K562 (cell line): Measurements from ENCODE around the gene TFAP2A. TPM values are rescaled to one million over a fixed set of nuclear protein-coding genes. Genes with fewer than 3 reads are reported as not detected.

Experiments
- ATAC-seq: fragments of 200-7000 bp; cut with Tn5 transposase; 3 replicates; pipeline ENCODE4 v1.9.1; 2020; ENCODE audit warnings: moderate library complexity
- BruUV-seq: library from RNA; stranded (reverse); fragments of 400-500 nt; replicated peaks from 2 replicates; lab custom pipeline; 2021; lab: Mats Ljungman, UMichigan
- CTCF ChIA-PET: fragments of 300-600 bp; formaldehyde crosslinking; extraction: SDS; loops from one replicate; lab custom pipeline; 2021; ENCODE audit warnings: low intra/inter-chr PET ratio; lab: Yijun Ruan, JAX
- POLR2A ChIA-PET: fragments of 300-600, 350-650 bp; sonication (Branson Sonifier 250); formaldehyde crosslinking; extraction: SDS; loops from one replicate; lab custom pipeline; 2021; ENCODE audit warnings: antibody characterized with exemption, inconsistent platforms; lab: Yijun Ruan, JAX
- DNase-seq, 4 experiments: peaks; one replicate each; pipeline versions ENCODE4 v3.0.0 to v3.0.0-alpha.2; 2011 to 2018; ENCODE audit warnings: low spot score in 3 of 4, mixed read lengths in 3 of 4; ENCODE audit errors: extremely low read depth in 1 of 4
- FAIRE-seq: peaks from 2 replicates; lab custom pipeline; 2011; peaks lifted over from hg19 to GRCh38; lab: Jason Lieb, UNC
- H2AFZ ChIP-seq: 2 replicates; pipeline ENCODE4 v1.6.0; 2011; ENCODE audit warnings: low read depth, low read length, control low read depth, inconsistent platforms
- H3K27ac ChIP-seq: fragments of 200-600 bp; 3 replicates; pipeline ENCODE4 v1.8.0; 2011; ENCODE audit warnings: low read depth, mild to moderate bottlenecking, control low read depth, inconsistent platforms, low read length, moderate library complexity, mixed read lengths; ENCODE audit errors: extremely low read depth
- H3K27me3 ChIP-seq, 2 experiments: fragments of 300-600 bp in 1 of 2; 2 replicates in 1 of 2; 3 replicates in 1 of 2; pipeline versions ENCODE4 v1.6.0 to v1.8.0; 2011; ENCODE audit warnings: inconsistent platforms in 2 of 2, low read length in 2 of 2, mild to moderate bottlenecking in 1 of 2, mixed read lengths in 1 of 2, moderate library complexity in 1 of 2; ENCODE audit not compliant: control insufficient read depth in 2 of 2, insufficient read depth in 2 of 2
- H3K36me3 ChIP-seq: fragments of 300-600 bp; 3 replicates; pipeline ENCODE4 v1.8.0; 2011; ENCODE audit warnings: mild to moderate bottlenecking, low read length, inconsistent platforms; ENCODE audit not compliant: control insufficient read depth, insufficient read depth
- H3K4me1 ChIP-seq, 2 experiments: fragments of 200-600 bp in 1 of 2; replicated peaks in 1 of 2; 2 replicates in 1 of 2; 3 replicates in 1 of 2; pipeline versions ENCODE4 v1.5.1 to v1.8.0; 2011; ENCODE audit warnings: inconsistent platforms in 2 of 2, low read length in 2 of 2, mild to moderate bottlenecking in 1 of 2, mixed read lengths in 1 of 2, moderate library complexity in 1 of 2; ENCODE audit not compliant: control insufficient read depth in 2 of 2, insufficient read depth in 2 of 2
- H3K4me2 ChIP-seq: 2 replicates; pipeline ENCODE4 v1.6.1; 2011; ENCODE audit warnings: low read length, control low read depth, inconsistent platforms, mixed read lengths; ENCODE audit not compliant: insufficient read depth
- H3K4me3 ChIP-seq: fragments of 200-600 bp; sonication (generic), shearing (Covaris generic); 2 replicates; pipeline ENCODE4 v1.5.1; 2016; ENCODE audit warnings: control low read depth, inconsistent platforms
- H3K79me2 ChIP-seq: fragments of 200-600 bp; 3 replicates; pipeline ENCODE4 v1.8.0; 2011; ENCODE audit warnings: low read length, inconsistent platforms; ENCODE audit not compliant: control insufficient read depth, insufficient read depth
- H3K9ac ChIP-seq, 2 experiments: 2 replicates each; pipeline versions ENCODE4 v1.6.0 to v1.6.1; 2011; ENCODE audit warnings: low read depth in 2 of 2, low read length in 2 of 2, control low read depth in 1 of 2, inconsistent platforms in 1 of 2, mild to moderate bottlenecking in 1 of 2, mixed read lengths in 1 of 2; ENCODE audit not compliant: insufficient read depth in 1 of 2
- H3K9me1 ChIP-seq: one replicate; pipeline ENCODE4 v1.6.0; 2011; ENCODE audit warnings: inconsistent platforms, mild to moderate bottlenecking, low read length, moderate library complexity; ENCODE audit not compliant: control insufficient read depth, insufficient read depth
- H3K9me3 ChIP-seq: replicated peaks from 2 replicates; pipeline ENCODE4 v1.5.1; 2011; ENCODE audit warnings: low read depth, low read length, inconsistent platforms; ENCODE audit not compliant: control insufficient read depth, insufficient read depth
- H4K20me1 ChIP-seq: replicated peaks from 2 replicates; pipeline ENCODE4 v1.6.1; 2011; ENCODE audit warnings: low read length, inconsistent platforms, mixed read lengths; ENCODE audit not compliant: control insufficient read depth, insufficient read depth
- E2F3 ChIP-seq: fragments of 250-450 bp; sonication (Bioruptor Pico); IDR thresholded peaks from 2 replicates; pipeline ENCODE4 v1.4.0; 2020; ENCODE audit warnings: mild to moderate bottlenecking
- FUS ChIP-seq: fragments of 200-400 bp; formaldehyde crosslinking; optimal IDR thresholded peaks from 2 replicates; pipeline ENCODE3; 2017; ENCODE audit warnings: low read depth, low read length
- KDM4B ChIP-seq, 2 experiments: fragments of 450-650 bp in 1 of 2; sonication (generic) in 1 of 2; IDR thresholded peaks; 2 replicates each; pipeline ENCODE4 v1.6.1; 2016 to 2017; ENCODE audit warnings: borderline replicate concordance in 2 of 2, antibody characterized with exemption in 1 of 2, low read depth in 1 of 2, mild to moderate bottlenecking in 1 of 2
- NFE2L1 ChIP-seq: fragments of 450-650 bp; IDR thresholded peaks from 2 replicates; pipeline ENCODE4 v1.6.1; 2016; ENCODE audit warnings: missing genetic modification characterization, low read depth, mild to moderate bottlenecking, missing compliant biosample characterization, moderate library complexity, borderline replicate concordance
- PCBP2 ChIP-seq: fragments of 200-400 bp; formaldehyde crosslinking; IDR thresholded peaks from 2 replicates; pipeline ENCODE4 v1.6.1; 2018; ENCODE audit warnings: low read length, low read depth, mild to moderate bottlenecking, moderate library complexity; ENCODE audit not compliant: poor library complexity, severe bottlenecking
- RCOR1 ChIP-seq, 2 experiments: IDR thresholded peaks; 2 replicates each; pipeline ENCODE4 v1.6.1; 2012; ENCODE audit warnings: low read depth in 2 of 2, low read length in 2 of 2, borderline replicate concordance in 1 of 2, improper control_type of control experiment in 1 of 2
- TEAD4 ChIP-seq, 2 experiments: sonication (generic) in 1 of 2; formaldehyde crosslinking in 1 of 2; IDR thresholded peaks; 2 replicates each; pipeline versions ENCODE4 v1.6.1 to v1.8.0; 2012 to 2022; ENCODE audit warnings: borderline replicate concordance in 1 of 2, inconsistent platforms in 1 of 2, low read length in 1 of 2, mild to moderate bottlenecking in 1 of 2, missing genetic modification reagents in 1 of 2
- ZNF140 ChIP-seq: fragments of 250-450 bp; sonication (Bioruptor Pico); IDR thresholded peaks from 2 replicates; pipeline ENCODE4 v1.8.0; 2021; ENCODE audit warnings: moderate library complexity, mild to moderate bottlenecking, inconsistent platforms
- ZNF239 ChIP-seq: fragments of 250-450 bp; sonication (Bioruptor Pico); IDR thresholded peaks from 2 replicates; pipeline ENCODE4 v1.4.0; 2020; ENCODE audit warnings: mild to moderate bottlenecking
- ZNF445 ChIP-seq: fragments of 250-450 bp; sonication (Bioruptor Pico); IDR thresholded peaks from 2 replicates; pipeline ENCODE4 v1.4.0; 2020; ENCODE audit warnings: low read depth, mild to moderate bottlenecking, moderate library complexity
- ZNF644 ChIP-seq: fragments of 200-800 bp; sonication (Bioruptor generic); IDR thresholded peaks from 2 replicates; pipeline ENCODE4 v1.6.1; 2016; ENCODE audit warnings: low read depth, missing genetic modification characterization, missing compliant biosample characterization
- ZNF696 ChIP-seq: fragments of 250-450 bp; sonication (Bioruptor Pico); conservative IDR thresholded peaks from 2 replicates; pipeline ENCODE4 v1.4.0; 2020; ENCODE audit warnings: mild to moderate bottlenecking, moderate library complexity
- WGBS: fragments of 100-300 bp; shearing (Covaris generic); methylation state at CpG from one replicate; pipeline ENCODE4 v1.1.6; 2016; ENCODE audit warnings: low coverage, mixed read lengths; ENCODE audit not compliant: insufficient coverage; ENCODE audit errors: missing lambda C conversion rate; 5-methylcytosine and 5-hydroxymethylcytosine counted together
- in situ Hi-C: fragments of 300-500 bp; cut with MboI; formaldehyde crosslinking; loops from 4 replicates; pipeline ENCODE4 v1.15.0; 2018; ENCODE audit warnings: inconsistent platforms, mixed read lengths
- intact Hi-C: fragments of 100-400 bp; cut with micrococcal nuclease; formaldehyde crosslinking; loops from 2 replicates; pipeline ENCODE4 v1.14.2; 2022
- polyA plus RNA-seq, 8 experiments: library from polyadenylated mRNA; depleted of rRNA in 4 of 8; stranded (reverse) in 5 of 8; unstranded in 3 of 8; fragments of >200 nt; fragmentation: Nextera tagmentation in 2 of 8; fragmentation: Illumina TruSeq in 1 of 8; extraction: Ambion mirVana in 2 of 8; extraction: Trizol in 1 of 8; gene quantifications; 2 replicates each; pipeline versions ENCODE4 v1.2.1 to v1.2.3, GENCODE V29; 2011 to 2014; ENCODE audit warnings: inconsistent platforms in 1 of 8, missing spikeins in 1 of 8
- total RNA-seq, 7 experiments: library from RNA; depleted of rRNA in 6 of 7; stranded (reverse); fragments of >200 nt in 6 of 7; fragmentation: Illumina TruSeq in 2 of 7; extraction: Trizol in 2 of 7; gene quantifications; 2 replicates each; pipeline versions ENCODE4 v1.2.1 to v1.2.3, GENCODE V29; 2011 to 2021; ENCODE audit warnings: low replicate concordance in 1 of 7
- TF ChIP-seq, protein P1 (sequence below): sonication (generic); formaldehyde crosslinking; IDR thresholded peaks from 2 replicates; pipeline ENCODE4 v1.4.0; 2020; ENCODE audit warnings: mild to moderate bottlenecking, missing genetic modification reagents
- TF ChIP-seq, protein P2 (sequence below): fragments of 450-650 bp; IDR thresholded peaks from one replicate; pipeline ENCODE4 v1.6.1; 2018; ENCODE audit warnings: mild to moderate bottlenecking, moderate library complexity; ENCODE audit not compliant: partially characterized antibody

TFAP2A gene
- total and polyA plus RNA-seq, 9 of the 15 experiments (the other 6 are each of a cell fraction or from before 2014, with no cell fraction given) = 0.14 to 0.53 (median 0.19) TPM; not detected in 1

DNA sequence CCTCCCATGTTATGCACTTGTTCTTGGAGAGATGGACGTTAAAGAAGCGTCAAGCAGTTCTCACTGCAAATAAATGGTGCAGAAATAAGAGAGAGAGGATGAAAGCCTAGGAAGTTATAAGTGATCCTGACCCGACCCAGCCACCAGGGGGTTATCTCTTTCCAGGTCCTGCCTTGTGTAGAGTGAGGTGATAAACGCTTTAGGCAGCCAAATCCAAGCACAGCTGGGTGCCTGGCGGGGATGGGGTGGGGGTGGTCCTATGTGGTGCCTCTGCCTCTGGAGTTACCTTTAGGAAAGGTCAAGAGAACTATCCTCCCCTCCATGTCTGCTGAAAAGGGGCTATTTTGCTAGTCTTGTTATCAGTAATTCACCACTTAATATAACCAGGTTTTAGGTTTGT is 9.2 kb upstream of the TFAP2A start (continued):
- TF ChIP-seq NFE2L1 (no peak), E2F3 (CRISPR knock-in tag) (no peak), PCBP2 (no peak), RCOR1 (IDR thresholded peaks at IDR 0.05; ENCODE audit: borderline replicate concordance in 1 of 2, low read depth in 2 of 2, low read length in 2 of 2) (0 out of 4 replicates have a peak, but pooled peaks of 1 of the 2 experiments have one; percentile 32), ZNF644 (no peak), ZNF445 (CRISPR knock-in tag) (no peak), ZNF696 (no peak), KDM4B (IDR thresholded peaks at IDR 0.05; ENCODE audit: borderline replicate concordance in 2 of 2, low read depth in 1 of 2) (no peak)

DNA sequence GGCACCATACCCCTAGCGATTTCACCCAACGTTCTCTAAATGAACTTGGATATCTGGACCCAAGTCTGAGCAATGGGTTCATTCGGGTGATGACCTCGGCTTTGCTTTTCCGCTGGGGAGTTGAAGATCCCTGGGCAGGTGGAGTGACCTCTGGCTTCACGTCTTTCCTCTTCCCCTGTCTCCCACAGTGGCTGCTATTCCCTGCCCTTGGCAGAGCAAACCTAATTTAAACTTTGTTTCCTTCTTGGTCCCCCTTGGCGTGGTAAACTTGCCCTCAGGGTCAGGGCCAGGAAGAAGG is 7.8 kb upstream of the TFAP2A start:
- Histone ChIP-seq H3K4me3 (no peak overlapping the region), H3K9ac (no peak overlapping the region), H4K20me1 (no peaks in the 10 kb centered on the region; the same call in 1 of the 2 replicates), H3K9me3 (no peaks in the 10 kb centered on the region), H3K27ac (no peak overlapping the region), H3K9me1 (no peaks in the 10 kb centered on the region), H3K4me2 (no peak overlapping the region), H3K36me3 (no peaks in the 10 kb centered on the region), H3K27me3 (peaks cover 39 to 70% of the 10 kb centered on the region in 2 experiments), H2AFZ (no peak overlapping the region), H3K4me1 (peaks cover 0 to 45% of the 10 kb centered on the region in 2 experiments; a peak in 3 of 5 replicates), H3K79me2 (no peaks in the 10 kb centered on the region)
- ChIA-PET CTCF (no interaction called here), POLR2A (interaction anchor here (0.6 kb wide), 1 partner anchor 24 kb away, joined by 3 read pairs; no protein-coding TSS in a partner anchor)
- intact Hi-C loops = loop anchor here (10.0 kb wide), 1 partner anchor 1988 kb away; the partner anchor contains the start of gene SLC35B3
- 8% methylated on average over 7 of the region's 7 CpGs for WGBS
- DNase-seq (no peak), ATAC-seq (no peak), FAIRE-seq (no peak)
- in situ Hi-C loops = no loop called here
- BruUV-seq = no TSS peak
- TF ChIP-seq ZNF140 (CRISPR knock-in tag) = no peak
- TF ChIP-seq, protein P1, sequence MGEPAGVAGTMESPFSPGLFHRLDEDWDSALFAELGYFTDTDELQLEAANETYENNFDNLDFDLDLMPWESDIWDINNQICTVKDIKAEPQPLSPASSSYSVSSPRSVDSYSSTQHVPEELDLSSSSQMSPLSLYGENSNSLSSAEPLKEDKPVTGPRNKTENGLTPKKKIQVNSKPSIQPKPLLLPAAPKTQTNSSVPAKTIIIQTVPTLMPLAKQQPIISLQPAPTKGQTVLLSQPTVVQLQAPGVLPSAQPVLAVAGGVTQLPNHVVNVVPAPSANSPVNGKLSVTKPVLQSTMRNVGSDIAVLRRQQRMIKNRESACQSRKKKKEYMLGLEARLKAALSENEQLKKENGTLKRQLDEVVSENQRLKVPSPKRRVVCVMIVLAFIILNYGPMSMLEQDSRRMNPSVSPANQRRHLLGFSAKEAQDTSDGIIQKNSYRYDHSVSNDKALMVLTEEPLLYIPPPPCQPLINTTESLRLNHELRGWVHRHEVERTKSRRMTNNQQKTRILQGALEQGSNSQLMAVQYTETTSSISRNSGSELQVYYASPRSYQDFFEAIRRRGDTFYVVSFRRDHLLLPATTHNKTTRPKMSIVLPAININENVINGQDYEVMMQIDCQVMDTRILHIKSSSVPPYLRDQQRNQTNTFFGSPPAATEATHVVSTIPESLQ = no peak
- TF ChIP-seq, protein P2, sequence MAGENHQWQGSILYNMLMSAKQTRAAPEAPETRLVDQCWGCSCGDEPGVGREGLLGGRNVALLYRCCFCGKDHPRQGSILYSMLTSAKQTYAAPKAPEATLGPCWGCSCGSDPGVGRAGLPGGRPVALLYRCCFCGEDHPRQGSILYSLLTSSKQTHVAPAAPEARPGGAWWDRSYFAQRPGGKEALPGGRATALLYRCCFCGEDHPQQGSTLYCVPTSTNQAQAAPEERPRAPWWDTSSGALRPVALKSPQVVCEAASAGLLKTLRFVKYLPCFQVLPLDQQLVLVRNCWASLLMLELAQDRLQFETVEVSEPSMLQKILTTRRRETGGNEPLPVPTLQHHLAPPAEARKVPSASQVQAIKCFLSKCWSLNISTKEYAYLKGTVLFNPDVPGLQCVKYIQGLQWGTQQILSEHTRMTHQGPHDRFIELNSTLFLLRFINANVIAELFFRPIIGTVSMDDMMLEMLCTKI = no peak
- TF ChIP-seq TEAD4 (IDR thresholded peaks at IDR 0.05; ENCODE audit: low read length) = no peak
- no peak for TF ChIP-seq TEAD4 (CRISPR knock-in tag; IDR thresholded peaks at IDR 0.05; ENCODE audit: borderline replicate concordance)
- TF ChIP-seq FUS = no peak
- TF ChIP-seq ZNF239 (CRISPR knock-in tag) = no peak
